LNCaP clone FGC (cell line): ENCODE results near the gene ACTR2.

Source experiments
- DNase-seq: peaks from one replicate; pipeline ENCODE4 v3.0.0-alpha.2; 2011; ENCODE audit warnings: low read depth
- H3K4me3 ChIP-seq: 2 replicates; pipeline ENCODE4 v1.5.1; 2011; ENCODE audit warnings: mild to moderate bottlenecking, low read depth, low read length, control low read depth
- TF ChIP-seq, protein P1 (sequence below): IDR thresholded peaks from 2 replicates; pipeline ENCODE4 v1.5.1; 2012; ENCODE audit warnings: mild to moderate bottlenecking; ENCODE audit not compliant: control insufficient read depth, insufficient read depth; ENCODE audit errors: extremely low read depth

Gene ACTR2

DNA sequence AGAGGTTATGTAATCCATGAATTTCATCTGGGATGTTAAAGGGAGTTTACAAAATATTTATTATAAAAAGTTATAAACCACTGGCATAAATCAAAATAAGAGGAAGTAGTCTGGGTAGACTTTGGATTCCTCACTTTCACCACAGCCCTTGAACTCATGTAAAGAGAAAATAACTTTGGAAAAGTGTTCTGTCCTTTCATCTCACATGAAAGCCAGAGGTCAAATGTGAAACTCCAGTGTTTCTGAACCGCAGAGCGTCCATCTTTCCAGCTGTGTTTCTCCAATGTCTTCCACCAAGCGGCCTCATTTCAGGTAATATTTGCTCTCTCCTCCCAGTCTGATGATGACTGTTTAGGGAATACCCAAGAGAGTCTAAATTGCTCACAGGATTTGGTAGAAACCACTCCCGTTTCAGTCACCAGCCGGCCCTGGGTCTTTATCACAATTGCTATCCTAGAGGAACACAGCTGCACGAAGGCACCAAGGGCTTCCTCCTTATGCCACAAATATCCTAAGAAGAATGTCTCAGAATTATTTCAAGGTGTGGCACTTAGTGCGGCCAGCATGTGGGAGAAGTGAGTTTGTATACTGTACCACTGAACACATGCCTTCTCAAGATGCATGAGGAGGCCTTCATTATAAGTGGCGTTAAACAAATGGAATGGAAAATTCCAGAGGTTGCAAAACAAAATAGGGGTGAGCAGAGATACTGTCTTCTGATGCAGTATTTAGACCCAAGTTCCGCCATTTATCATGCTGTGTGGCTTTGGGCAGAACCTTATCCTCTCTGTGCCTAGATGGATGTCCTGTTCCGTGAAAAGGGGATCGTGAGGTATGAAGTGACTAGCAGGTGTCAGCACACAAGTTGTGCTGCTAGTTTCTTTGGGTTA lies 63.8 kb downstream of the ACTR2 start:
- TF ChIP-seq, protein P1, sequence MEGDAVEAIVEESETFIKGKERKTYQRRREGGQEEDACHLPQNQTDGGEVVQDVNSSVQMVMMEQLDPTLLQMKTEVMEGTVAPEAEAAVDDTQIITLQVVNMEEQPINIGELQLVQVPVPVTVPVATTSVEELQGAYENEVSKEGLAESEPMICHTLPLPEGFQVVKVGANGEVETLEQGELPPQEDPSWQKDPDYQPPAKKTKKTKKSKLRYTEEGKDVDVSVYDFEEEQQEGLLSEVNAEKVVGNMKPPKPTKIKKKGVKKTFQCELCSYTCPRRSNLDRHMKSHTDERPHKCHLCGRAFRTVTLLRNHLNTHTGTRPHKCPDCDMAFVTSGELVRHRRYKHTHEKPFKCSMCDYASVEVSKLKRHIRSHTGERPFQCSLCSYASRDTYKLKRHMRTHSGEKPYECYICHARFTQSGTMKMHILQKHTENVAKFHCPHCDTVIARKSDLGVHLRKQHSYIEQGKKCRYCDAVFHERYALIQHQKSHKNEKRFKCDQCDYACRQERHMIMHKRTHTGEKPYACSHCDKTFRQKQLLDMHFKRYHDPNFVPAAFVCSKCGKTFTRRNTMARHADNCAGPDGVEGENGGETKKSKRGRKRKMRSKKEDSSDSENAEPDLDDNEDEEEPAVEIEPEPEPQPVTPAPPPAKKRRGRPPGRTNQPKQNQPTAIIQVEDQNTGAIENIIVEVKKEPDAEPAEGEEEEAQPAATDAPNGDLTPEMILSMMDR: no peak
- no peak for DNase-seq
- H3K4me3 ChIP-seq: no peak overlapping the region

- no peak for DNase-seq
- TF ChIP-seq, protein P1: no peak
- no peak overlapping the region for H3K4me3 ChIP-seq
These were observed 64.4 kb downstream of the ACTR2 start for GRCh38 chr2:65292106-65292400.

DNA sequence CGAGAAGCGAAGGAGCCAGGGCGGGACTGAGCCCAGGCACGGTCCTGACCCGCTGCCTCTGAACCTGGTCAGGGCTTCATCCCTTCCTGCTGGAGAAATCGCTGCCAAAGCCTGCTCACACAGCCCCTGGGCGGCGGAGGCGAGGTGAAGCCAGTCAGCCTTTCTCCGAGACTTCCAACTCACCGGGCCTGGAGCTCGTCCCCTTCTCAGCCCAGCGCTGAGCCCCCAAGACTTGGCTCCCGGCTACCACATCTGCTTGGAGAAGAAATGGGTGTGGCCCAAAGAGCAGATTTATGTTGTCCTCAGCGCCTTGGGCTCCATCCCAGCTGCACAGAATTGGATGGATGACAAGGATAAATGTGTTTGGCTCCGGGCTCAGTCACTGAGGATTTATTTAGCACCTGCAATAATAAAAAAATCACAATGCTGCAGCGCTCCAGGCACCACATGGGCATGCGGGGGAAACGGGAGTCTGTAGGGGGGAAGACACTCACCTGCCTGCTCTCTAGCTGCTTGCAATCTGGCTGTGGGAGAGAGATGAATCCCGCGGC lies 64.9 kb downstream of the ACTR2 start:
- TF ChIP-seq, protein P1: no peak
- no peak for DNase-seq
- H3K4me3 ChIP-seq: no peak overlapping the region

- TF ChIP-seq, protein P1: no peak
- no peak overlapping the region for H3K4me3 ChIP-seq
- no peak for DNase-seq
These were observed 65.7 kb downstream of the ACTR2 start for GRCh38 chr2:65293376-65293775.

GRCh38 chr2:65294136-65294535 lies 66.5 kb downstream of the ACTR2 start:
- DNase-seq: no peak

DNA sequence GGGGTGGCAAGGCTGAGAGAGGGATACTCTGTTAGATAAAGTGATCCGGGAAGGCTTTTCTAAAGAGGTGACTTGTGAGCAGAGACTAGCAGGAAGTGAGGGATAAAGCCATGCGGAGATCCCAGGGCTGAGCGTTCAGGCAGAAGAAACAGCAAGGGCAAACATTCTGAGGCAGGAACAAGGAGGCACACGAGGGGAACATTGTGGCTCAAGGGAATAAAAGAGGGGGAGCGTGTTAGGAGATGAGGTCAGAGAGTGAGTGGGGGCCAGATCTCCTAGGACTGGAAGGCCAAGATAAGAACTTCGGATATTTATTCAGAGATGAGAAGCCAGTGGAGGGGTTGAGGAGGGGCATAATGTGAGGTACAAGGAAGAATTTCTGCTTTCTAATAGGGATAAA lies 67.1 kb downstream of the ACTR2 start:
- TF ChIP-seq, protein P1: no peak
- DNase-seq: no peak
- no peak overlapping the region for H3K4me3 ChIP-seq

More at GRCh38 chr2:65294136-65294535, 66.5 kb downstream of the ACTR2 start:
- TF ChIP-seq, protein P1: no peak
- H3K4me3 ChIP-seq: no peak overlapping the region
